ENCODE data around the gene SELENOF. TPM values are rescaled to one million over a fixed set of nuclear protein-coding genes. Genes with fewer than 3 reads are reported as not detected.
"Not testable (repeated sequence)": the region's sequence is repeated elsewhere in the genome, so short reads cannot be mapped to it uniquely, and the experiment has no call there.

The SELENOF gene
- total RNA-seq, 2 experiments from 2014 or later: 93.0 to 214 TPM

- intact Hi-C loops (cut with micrococcal nuclease; ENCODE audit: unreplicated experiment): no loop called here
- H3K27ac ChIP-seq (ENCODE audit: low read depth, low read length, poor library complexity, severe bottlenecking): peak overlapping the region; percentile 9
- ChIA-PET POLR2A (interaction anchor here (0.6 kb wide), 1 partner anchor 38 kb away, joined by 3 read pairs; no protein-coding TSS in a partner anchor), CTCF (ENCODE audit: unreplicated experiment) (no interaction called here)
- no peaks in the 10 kb centered on the region for H3K9me2 ChIP-seq (ENCODE audit: insufficient read depth, low read length)
- no peak for DNase-seq (ENCODE audit: low spot score)
- no peak overlapping the region for H2AFZ ChIP-seq (ENCODE audit: low read length)
- H3K9me3 ChIP-seq (ENCODE audit: low read length): no peaks in the 10 kb centered on the region
- H3K4me2 ChIP-seq (ENCODE audit: low read length): peak overlapping the region; percentile 48
- H3K4me1 ChIP-seq (ENCODE audit: insufficient read depth, low read length, poor library complexity, severe bottlenecking): peaks cover 50% of the 10 kb centered on the region
- no peaks in the 10 kb centered on the region for H4K20me1 ChIP-seq (ENCODE audit: insufficient read depth, low read length)
- no peak overlapping the region for H3K4me3 ChIP-seq (ENCODE audit: low read depth, low read length, poor library complexity, severe bottlenecking)
- TF ChIP-seq CTCF (conservative IDR thresholded peaks at IDR 0.05; ENCODE audit: low read length) (no peak), EZH2phosphoT487 (IDR thresholded peaks at IDR 0.05; ENCODE audit: borderline replicate concordance, low read depth, low read length) (no peak)
- BruUV-seq (replicated peaks): no TSS peak
- peaks cover 13% of the 10 kb centered on the region; the same call in 1 of the 2 replicates for H3K79me2 ChIP-seq (ENCODE audit: insufficient read depth, low read depth, low read length)
- H3K36me3 ChIP-seq (ENCODE audit: insufficient read depth, low read length): peaks cover 39% of the 10 kb centered on the region
Observed at GRCh38 chr1:86821956-86822355, 92.0 kb downstream of the SELENOF start.

GRCh38 chr1:86819970-86820369 is 94.0 kb downstream of the SELENOF start:
- H4K20me1 ChIP-seq (ENCODE audit: insufficient read depth, low read length); CTCF ChIA-PET (ENCODE audit: unreplicated experiment); H3K9me3 ChIP-seq (ENCODE audit: low read length); H3K4me2 ChIP-seq (ENCODE audit: low read length); BruUV-seq (replicated peaks); H3K9me2 ChIP-seq (ENCODE audit: insufficient read depth, low read length); H2AFZ ChIP-seq (ENCODE audit: low read length); H3K27ac ChIP-seq (ENCODE audit: low read depth, low read length, poor library complexity, severe bottlenecking); intact Hi-C loops (cut with micrococcal nuclease; ENCODE audit: unreplicated experiment); DNase-seq (ENCODE audit: low spot score); H3K4me3 ChIP-seq (ENCODE audit: low read depth, low read length, poor library complexity, severe bottlenecking): not testable (repeated sequence)
- H3K36me3 ChIP-seq (ENCODE audit: insufficient read depth, low read length): peaks cover 30% of the 10 kb centered on the region
- H3K4me1 ChIP-seq (ENCODE audit: insufficient read depth, low read length, poor library complexity, severe bottlenecking): peaks cover 37% of the 10 kb centered on the region
- POLR2A ChIA-PET: interaction anchor here (1.4 kb wide), 1 partner anchor 46 kb away, joined by 3 read pairs; no protein-coding TSS in a partner anchor
- peaks cover 12% of the 10 kb centered on the region; the same call in 1 of the 2 replicates for H3K79me2 ChIP-seq (ENCODE audit: insufficient read depth, low read depth, low read length)

GRCh38 chr1:86817246-86817826 is 96.6 kb downstream of the SELENOF start:
- BruUV-seq (replicated peaks); H2AFZ ChIP-seq (ENCODE audit: low read length); H3K9me3 ChIP-seq (ENCODE audit: low read length); H3K9me2 ChIP-seq (ENCODE audit: insufficient read depth, low read length); H4K20me1 ChIP-seq (ENCODE audit: insufficient read depth, low read length); H3K4me3 ChIP-seq (ENCODE audit: low read depth, low read length, poor library complexity, severe bottlenecking); H3K79me2 ChIP-seq (ENCODE audit: insufficient read depth, low read depth, low read length); H3K27ac ChIP-seq (ENCODE audit: low read depth, low read length, poor library complexity, severe bottlenecking); DNase-seq (ENCODE audit: low spot score); CTCF ChIA-PET (ENCODE audit: unreplicated experiment); intact Hi-C loops (cut with micrococcal nuclease; ENCODE audit: unreplicated experiment): not testable (repeated sequence)
- H3K4me1 ChIP-seq (ENCODE audit: insufficient read depth, low read length, poor library complexity, severe bottlenecking): peaks cover 18% of the 10 kb centered on the region
- peak overlapping the region; percentile 33 for H3K4me2 ChIP-seq (ENCODE audit: low read length)
- POLR2A ChIA-PET: interaction anchor here (0.5 to 1.3 kb wide), 5 partner anchors 12 to 625 kb away, joined by 3 to 6 read pairs (median 3); no protein-coding TSS in a partner anchor
- peaks cover 23% of the 10 kb centered on the region for H3K36me3 ChIP-seq (ENCODE audit: insufficient read depth, low read length)

GRCh38 chr1:86814118-86814517 is 99.8 kb downstream of the SELENOF start:
- H4K20me1 ChIP-seq (ENCODE audit: insufficient read depth, low read length); intact Hi-C loops (cut with micrococcal nuclease; ENCODE audit: unreplicated experiment); H3K4me2 ChIP-seq (ENCODE audit: low read length); H2AFZ ChIP-seq (ENCODE audit: low read length); H3K4me3 ChIP-seq (ENCODE audit: low read depth, low read length, poor library complexity, severe bottlenecking); H3K9me3 ChIP-seq (ENCODE audit: low read length); H3K79me2 ChIP-seq (ENCODE audit: insufficient read depth, low read depth, low read length); H3K36me3 ChIP-seq (ENCODE audit: insufficient read depth, low read length); DNase-seq (ENCODE audit: low spot score); BruUV-seq (replicated peaks); H3K4me1 ChIP-seq (ENCODE audit: insufficient read depth, low read length, poor library complexity, severe bottlenecking); H3K27ac ChIP-seq (ENCODE audit: low read depth, low read length, poor library complexity, severe bottlenecking); POLR2A ChIA-PET; H3K9me2 ChIP-seq (ENCODE audit: insufficient read depth, low read length); CTCF ChIA-PET (ENCODE audit: unreplicated experiment): not testable (repeated sequence)

Other genes with a start within 250 kb of the SELENOF start
- gene SH3GLB1, start 209.6 kb downstream of the SELENOF start, total RNA-seq (2014; rRNA removed; shearing (Covaris generic)): 17.7 and 18.9 TPM in 2 replicates
- gene SH3GLB1, start 209.6 kb downstream of the SELENOF start, total RNA-seq (2022): 37.5 and 39.7 TPM in 2 replicates
- 20.9 and 36.7 TPM in 2 replicates for gene HS2ST1, start 509 bp upstream of the SELENOF start, total RNA-seq (2014; rRNA removed; shearing (Covaris generic))
- gene HS2ST1, start 509 bp upstream of the SELENOF start, total RNA-seq (2022): 54.4 and 63.7 TPM in 2 replicates